Fibroblast of skin of scalp (primary cell): ENCODE data around the gene TERB1.

Experiments
- DNase-seq: peaks from one replicate; pipeline ENCODE4 v3.0.0-alpha.2; 2013

The TERB1 gene

DNA sequence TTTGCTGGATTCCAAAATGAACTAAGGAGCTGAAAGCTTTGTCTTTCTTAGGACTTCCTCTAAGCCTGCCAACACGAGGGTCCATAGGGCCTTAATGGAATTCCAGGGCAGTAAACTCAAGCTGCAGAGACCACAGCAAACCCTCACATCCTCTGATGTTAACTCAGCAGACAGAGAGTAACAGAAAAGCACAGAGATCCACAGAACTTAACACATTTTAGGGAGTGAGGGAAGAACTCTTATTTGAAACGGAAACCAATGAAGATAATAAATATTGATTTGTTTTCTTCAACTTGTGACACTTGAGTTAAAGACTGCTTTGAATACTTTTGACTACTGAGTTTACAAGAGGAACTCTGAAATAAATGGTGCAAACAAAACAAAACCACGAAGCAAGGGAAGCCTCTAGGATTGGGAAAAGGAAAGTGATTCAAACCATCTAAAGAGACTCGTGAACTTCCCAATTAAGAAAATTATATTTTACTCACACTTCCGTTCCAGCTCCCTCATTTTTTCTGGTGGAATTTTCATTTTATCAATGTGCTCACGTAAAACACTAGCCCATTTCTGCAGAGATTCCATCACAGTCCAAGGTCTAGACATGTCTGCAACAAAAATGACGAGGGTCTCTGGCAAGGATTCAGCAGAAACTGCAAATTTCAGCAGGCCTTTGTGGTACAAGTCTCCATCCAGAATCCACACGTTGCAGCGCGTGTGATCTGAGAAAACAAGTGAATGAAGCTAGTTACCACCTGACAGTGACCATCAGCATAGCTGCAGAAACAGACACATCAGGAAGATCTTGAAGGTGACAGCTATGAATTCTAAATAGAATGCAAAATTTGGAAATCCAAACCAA lies 59.2 kb downstream of the TERB1 start:
- DNase-seq, result peak; percentile 58

- DNase-seq, result peak; percentile 93
These were observed 60.0 kb downstream of the TERB1 start for GRCh38 chr16:66741169-66741900.

DNA sequence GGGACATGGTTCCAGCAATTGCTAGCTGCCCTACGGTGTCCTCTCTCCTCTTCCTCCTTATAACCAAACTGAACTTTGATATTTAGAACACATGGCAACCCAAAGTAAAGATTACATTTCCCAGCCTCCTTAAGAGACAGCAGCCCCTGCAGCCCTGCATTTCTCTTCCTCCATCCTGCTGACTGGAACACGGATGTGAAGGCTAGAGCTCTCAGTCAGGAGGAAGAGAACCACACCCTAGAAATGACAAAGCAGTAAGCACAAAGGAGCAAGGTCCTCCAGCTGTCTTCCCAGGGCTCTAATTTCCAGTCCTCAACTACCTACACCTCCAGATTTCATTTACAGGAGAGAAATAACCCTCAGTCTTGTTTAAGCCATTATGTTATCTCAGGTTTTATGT lies 60.9 kb downstream of the TERB1 start:
- DNase-seq, result no peak

DNA sequence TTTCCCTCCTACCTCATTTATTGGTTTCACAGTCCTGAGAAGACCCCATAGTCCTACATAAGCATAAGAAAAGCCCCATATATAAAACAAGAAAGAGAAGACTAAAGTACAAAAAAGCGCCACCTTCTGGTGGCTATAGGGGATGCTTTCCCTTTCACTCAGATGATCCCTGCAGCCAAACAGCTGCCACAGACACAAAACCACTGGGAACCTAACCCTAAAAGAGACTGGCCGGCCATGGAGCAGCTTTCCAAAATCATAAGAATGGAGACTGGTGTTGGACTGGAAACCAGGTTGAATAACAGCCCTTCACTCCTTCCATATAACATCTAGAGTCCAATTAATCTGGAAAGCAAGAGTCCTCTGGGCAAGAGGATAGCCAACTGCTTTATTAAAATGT lies 61.4 kb downstream of the TERB1 start:
- DNase-seq, result peak; percentile 44

- no peak for DNase-seq
These were observed 65.5 kb downstream of the TERB1 start for GRCh38 chr16:66735891-66736290.

DNA sequence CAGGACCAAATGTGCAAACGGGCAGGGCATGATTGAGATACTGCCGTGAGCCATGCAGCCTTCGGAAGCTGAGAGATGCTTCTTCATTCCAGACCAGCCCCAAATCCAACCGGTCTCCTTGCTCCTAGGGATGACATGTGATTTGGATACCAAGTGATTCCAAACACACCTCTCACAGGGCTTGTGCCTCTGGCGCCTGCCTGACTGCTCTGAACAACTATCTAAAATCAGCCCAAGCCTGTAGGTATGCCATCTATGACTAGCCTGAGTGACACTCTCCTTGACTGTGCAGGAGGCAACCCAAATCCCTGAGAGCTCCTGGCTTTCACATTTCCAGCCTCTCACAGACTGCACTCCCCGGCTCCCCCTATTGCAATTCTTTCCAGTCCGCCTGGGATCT lies 70.3 kb downstream of the TERB1 start:
- DNase-seq, result no peak

GRCh38 chr16:66728804-66729203 lies 72.6 kb downstream of the TERB1 start:
- no peak for DNase-seq

DNA sequence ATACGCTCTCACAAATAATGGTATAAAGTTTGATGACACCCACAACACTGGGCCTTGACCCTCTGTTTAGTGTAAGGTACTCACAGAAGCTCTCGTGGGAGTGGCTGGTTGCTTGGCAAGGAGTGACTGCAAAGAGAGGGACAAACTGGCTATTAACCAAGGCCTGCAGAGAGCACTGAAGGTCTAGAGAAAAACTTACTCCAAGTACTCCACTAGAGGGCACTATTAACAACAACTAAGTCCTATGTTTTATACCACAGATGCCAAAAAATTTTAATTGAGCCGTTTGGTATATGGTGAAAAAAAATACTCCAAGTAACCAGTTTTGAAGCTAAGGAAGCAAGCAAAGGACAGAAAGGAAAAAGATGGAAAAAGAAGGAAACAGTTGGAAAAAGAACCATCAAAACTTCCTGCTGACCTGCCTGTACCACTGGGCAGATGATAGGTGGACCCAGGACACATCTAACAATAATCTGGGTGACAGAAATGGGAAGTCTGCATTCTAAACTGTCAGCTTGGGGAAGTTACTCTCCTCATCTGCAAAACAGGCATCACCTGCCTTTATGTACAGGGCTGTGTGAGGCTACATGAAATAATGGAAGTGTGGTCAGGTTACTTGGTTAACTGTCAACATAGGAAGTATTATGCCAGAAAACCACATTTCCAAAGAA lies 73.1 kb downstream of the TERB1 start:
- peak; percentile 71 for DNase-seq

DNA sequence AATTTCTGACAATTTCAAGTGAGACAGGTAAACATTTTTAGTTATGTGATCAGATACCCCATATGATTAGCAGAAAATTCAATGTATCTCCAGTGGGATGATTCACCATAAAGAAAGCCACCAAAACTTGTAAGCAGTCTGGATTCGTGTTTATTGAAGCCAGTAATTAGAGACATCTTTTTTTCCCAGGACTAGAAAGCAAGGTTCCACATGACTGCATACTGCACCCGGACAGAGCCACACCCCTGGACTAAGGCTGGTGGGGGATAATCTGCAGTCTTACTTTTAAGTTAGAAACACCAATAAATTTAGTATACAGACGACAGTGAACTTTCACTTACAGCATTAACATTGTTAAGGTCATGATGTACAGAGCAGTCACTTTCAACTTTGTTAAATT lies 80.6 kb downstream of the TERB1 start:
- DNase-seq, result peak; percentile 58

- DNase-seq, result no peak
These were observed 82.1 kb downstream of the TERB1 start for GRCh38 chr16:66719246-66719645.

GRCh38 chr16:66717776-66718175 lies 83.6 kb downstream of the TERB1 start:
- no peak for DNase-seq

DNA sequence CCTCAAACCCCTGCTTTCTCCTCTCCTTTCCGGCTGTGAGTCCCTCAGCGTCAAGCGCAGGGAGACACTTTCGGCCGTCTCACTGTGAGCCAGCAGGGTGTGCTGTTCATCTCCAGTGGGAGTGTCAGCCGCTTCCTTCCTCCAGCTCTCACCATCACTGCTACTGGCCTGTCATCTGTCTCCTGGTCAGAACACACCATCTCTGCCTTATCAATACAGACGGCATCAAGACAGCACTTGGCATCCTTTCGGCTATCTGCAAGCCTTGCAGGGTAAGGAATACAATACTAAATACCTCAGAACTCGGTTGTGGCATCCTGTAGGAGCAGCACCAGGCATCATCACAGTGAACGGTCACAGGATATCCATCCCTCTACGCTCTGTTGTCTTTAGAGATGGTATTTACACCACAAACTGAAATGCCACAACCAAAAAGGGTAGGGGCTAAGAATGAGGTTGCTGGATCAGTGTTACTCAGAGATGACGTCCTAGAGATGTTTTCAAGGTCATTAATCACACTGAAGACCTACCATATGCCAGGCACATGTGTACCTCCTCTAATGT lies 84.2 kb downstream of the TERB1 start:
- peak; percentile 61 for DNase-seq

DNA sequence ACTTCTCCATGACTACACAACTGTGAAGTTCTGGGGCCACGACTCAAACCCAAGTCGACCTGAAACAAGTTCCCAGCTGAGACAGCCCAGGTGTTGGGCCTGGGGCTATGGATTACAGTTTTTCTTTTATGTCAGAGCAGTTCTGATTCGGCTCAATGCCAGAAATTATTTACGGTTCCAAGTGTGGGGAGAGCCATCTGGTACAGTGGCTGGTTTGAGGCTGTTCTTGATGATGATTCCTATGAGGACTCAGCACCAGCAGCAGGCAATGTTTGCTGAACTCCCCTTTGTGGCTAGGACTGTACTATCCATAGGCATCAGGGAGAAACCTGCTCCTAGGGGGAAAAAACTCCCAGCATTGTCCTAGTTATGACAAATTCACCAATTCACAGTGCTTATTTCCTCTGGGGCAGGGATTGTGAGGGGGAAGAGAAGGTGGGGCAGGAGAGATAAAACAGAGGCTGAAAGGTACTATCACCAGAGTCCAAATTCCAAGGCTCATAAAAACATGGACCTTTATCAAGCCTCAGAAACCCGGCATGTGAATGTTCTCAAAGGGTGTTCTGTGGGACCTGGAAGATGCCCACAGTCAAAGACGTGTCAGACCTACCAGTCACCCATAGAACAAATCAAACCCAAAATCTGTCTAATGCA lies 86.6 kb downstream of the TERB1 start:
- DNase-seq, result no peak

GRCh38 chr16:66714062-66714461 lies 87.3 kb downstream of the TERB1 start:
- no peak for DNase-seq

- no peak for DNase-seq
These were observed 88.3 kb downstream of the TERB1 start for GRCh38 chr16:66713076-66713475.

GRCh38 chr16:66712512-66712911 lies 88.9 kb downstream of the TERB1 start:
- DNase-seq, result no peak

DNA sequence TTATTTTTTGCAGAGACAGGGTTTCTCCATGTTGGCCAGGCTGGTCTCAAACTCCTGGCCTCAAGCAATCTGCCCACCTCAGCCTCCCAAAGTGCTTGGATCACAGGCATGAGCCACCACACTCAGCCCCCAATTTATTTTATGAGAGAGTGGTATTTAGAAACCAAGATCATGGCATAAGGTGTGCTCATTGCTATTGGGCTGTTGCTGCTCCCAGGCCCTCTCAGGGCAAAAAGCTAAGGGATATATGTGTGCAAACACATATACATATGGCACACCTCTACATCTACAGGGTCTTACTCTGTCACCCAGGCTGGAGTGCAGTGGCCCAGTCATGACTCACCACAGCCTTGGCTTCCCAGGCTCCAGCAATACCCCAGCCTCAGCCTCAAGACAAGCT lies 89.8 kb downstream of the TERB1 start:
- no peak for DNase-seq

- DNase-seq, result no peak
These were observed 94.9 kb downstream of the TERB1 start for GRCh38 chr16:66706506-66706880.

- peak; percentile 56 for DNase-seq
These were observed 95.4 kb downstream of the TERB1 start for GRCh38 chr16:66705790-66706505.
